Measurements from ENCODE around the gene BMPR1B. TPM values are rescaled to one million over a fixed set of nuclear protein-coding genes. Genes with fewer than 3 reads are reported as not detected.

The BMPR1B gene
- total RNA-seq, 1 experiment from 2014 or later = 0.35 TPM

GRCh38 chr4:95156452-95156765, 398.7 kb downstream of the BMPR1B start:
- no peak overlapping the region for H3K23ac ChIP-seq (ENCODE audit: insufficient read length, low read depth, low read length)
- no peak overlapping the region for H3K18ac ChIP-seq (ENCODE audit: insufficient read length, low read depth, low read length)
- H3K4ac ChIP-seq (ENCODE audit: low read depth, low read length) = no peak overlapping the region
- TF ChIP-seq CTCF (conservative IDR thresholded peaks at IDR 0.05) = peak; percentile 6; the same call in 1 of the 3 replicates
- H3T11ph ChIP-seq (ENCODE audit: low read length) = no peak overlapping the region
- peaks cover 4% of the 10 kb centered on the region; the same call in 1 of the 2 replicates for H3K4me1 ChIP-seq (ENCODE audit: insufficient read depth, low read length)
- H2BK12ac ChIP-seq (ENCODE audit: insufficient read length, low read depth, low read length) = no peak overlapping the region
- H2AFZ ChIP-seq (ENCODE audit: low read length) = no peak overlapping the region
- H3K9ac ChIP-seq (ENCODE audit: extremely low read depth, insufficient read length, low read length) = no peak overlapping the region
- H4K5ac ChIP-seq (ENCODE audit: insufficient read length, low read depth, low read length) = no peak overlapping the region
- peaks cover 22 to 24% of the 10 kb centered on the region in 2 experiments for H3K4me1 Mint-ChIP-seq
- no peak overlapping the region for H2BK15ac ChIP-seq (ENCODE audit: low read depth, low read length)
- H4K91ac ChIP-seq (ENCODE audit: insufficient read length, low read depth, low read length) = no peak overlapping the region
- no peak overlapping the region for H3K14ac ChIP-seq (ENCODE audit: insufficient read depth, low read length)
- no peaks in the 10 kb centered on the region for H3K27me3 ChIP-seq (ENCODE audit: insufficient read depth, low read length)
- peaks cover 0 to 2% of the 10 kb centered on the region in 2 experiments; a peak in 1 of 5 replicates for H3K9me3 Mint-ChIP-seq
- H4K20me1 ChIP-seq (ENCODE audit: control insufficient read depth, insufficient read depth, insufficient read length) = no peaks in the 10 kb centered on the region
- WGBS (ENCODE audit: extremely low coverage, insufficient read length, low lambda C conversion rate) = no CpG with 5 or more reads among the region's 3 CpGs
- no peaks in the 10 kb centered on the region; a peak in 1 of 7 replicates for H3K36me3 Mint-ChIP-seq (ENCODE audit: insufficient read depth in 1 of 3, low read depth in 3 of 3)
- no peaks in the 10 kb centered on the region for H3K9me3 ChIP-seq (ENCODE audit: control insufficient read depth, low read depth, low read length)
- H3K27ac Mint-ChIP-seq = no peak overlapping the region
- no peaks in the 10 kb centered on the region for H3K79me2 ChIP-seq (ENCODE audit: insufficient read depth, low read length)
- no peak overlapping the region for H2AK5ac ChIP-seq (ENCODE audit: insufficient read length, low read length)
- no peak overlapping the region for H4K8ac ChIP-seq (replicated peaks; ENCODE audit: insufficient read length, low read depth, low read length)
- H3K79me1 ChIP-seq (ENCODE audit: insufficient read depth, low read depth, low read length, poor library complexity, severe bottlenecking) = no peaks in the 10 kb centered on the region
- H3K27ac ChIP-seq (ENCODE audit: insufficient read length, low read depth, low read length) = no peak overlapping the region
- H3K23me2 ChIP-seq (ENCODE audit: insufficient read length, low read depth, low read length, poor library complexity, severe bottlenecking) = no peaks in the 10 kb centered on the region
- no peak overlapping the region for H3K4me3 Mint-ChIP-seq
- H2BK120ac ChIP-seq (ENCODE audit: low read depth, low read length, poor library complexity, severe bottlenecking) = no peak overlapping the region
- no peak overlapping the region for H2BK20ac ChIP-seq (ENCODE audit: low read depth, low read length, poor library complexity, severe bottlenecking)
- no peak for DNase-seq
- no peaks in the 10 kb centered on the region for H3K27me3 Mint-ChIP-seq (ENCODE audit: low read depth)
- no peak overlapping the region for H3K4me2 ChIP-seq (ENCODE audit: insufficient read depth, insufficient read length, low read length)
- no peak overlapping the region for H2BK5ac ChIP-seq (ENCODE audit: insufficient read length, low read length)
- H3K56ac ChIP-seq (ENCODE audit: insufficient read length, low read depth, low read length) = no peak overlapping the region

Data from H9 (cell line).